GM12891 (cell line): ENCODE results near the gene GABARAPL2.

Experiments used
- POLR2A ChIP-seq: IDR thresholded peaks from 2 replicates; pipeline ENCODE4 v1.6.1; 2011; ENCODE audit warnings: low read depth, low read length, control low read depth
- SPI1 ChIP-seq: IDR thresholded peaks from 2 replicates; pipeline ENCODE4 v1.6.1; 2011; ENCODE audit warnings: low read depth, low read length, control low read depth

GRCh38 chr16:75622761-75623605 is 56.8 kb downstream of the GABARAPL2 start, which contains the start of gene ADAT1:
- TF ChIP-seq SPI1 = peak; percentile 20; the same call in 1 of the 2 replicates
- TF ChIP-seq POLR2A = peak; percentile 94
